GM19238 (cell line): ENCODE results near the gene ARHGAP27.
A peak's percentile ranks its signal among the peaks of the same experiment; 100 is the strongest.

Source experiments
- DNase-seq: peaks from one replicate; pipeline ENCODE4 v3.0.0; 2011; ENCODE audit warnings: low spot score; ENCODE audit not compliant: insufficient read length

ARHGAP27 gene

DNA sequence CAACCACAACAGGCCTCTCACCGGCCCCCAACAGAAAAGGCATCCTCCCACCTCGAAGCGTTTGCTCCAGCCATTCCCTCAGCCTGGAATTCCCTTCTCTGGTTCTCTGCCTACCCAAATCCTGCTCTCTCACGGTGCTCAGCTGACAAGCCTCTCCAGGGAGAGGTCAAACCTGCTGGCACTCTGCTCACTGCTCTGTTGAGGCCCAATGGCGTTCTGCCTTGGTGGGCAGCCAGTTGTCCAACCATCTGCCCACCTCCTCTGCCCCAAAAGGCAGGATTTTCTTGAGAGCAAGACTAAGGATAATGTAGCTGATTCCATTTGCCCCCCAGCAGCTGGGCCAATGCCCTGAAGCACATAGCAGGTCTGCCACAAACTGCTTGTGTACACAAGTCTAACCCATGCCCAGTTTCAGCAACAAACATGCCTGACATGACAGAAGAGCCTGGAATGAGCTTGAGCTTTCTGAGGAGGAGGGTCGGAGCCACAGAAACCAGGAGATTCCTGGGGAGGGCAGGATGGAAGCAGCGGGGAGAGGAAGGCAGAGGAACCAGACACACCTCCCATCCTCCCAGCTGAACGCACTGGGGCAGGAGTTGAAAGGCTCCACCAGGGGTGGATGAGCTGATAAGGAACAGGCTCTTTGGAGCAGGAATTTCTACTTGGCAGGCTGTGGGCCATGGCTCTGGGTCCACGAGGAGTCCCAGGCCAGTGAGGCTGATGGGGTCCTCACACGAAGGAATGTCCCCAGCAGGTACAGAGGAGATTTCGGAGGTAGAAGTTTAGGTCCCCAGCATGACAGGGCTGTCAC lies 23.9 kb downstream of the ARHGAP27 start:
- no peak for DNase-seq

- DNase-seq, result no peak
Measured at GRCh38 chr17:45406107-45406506, 26.6 kb downstream of the ARHGAP27 start.

DNA sequence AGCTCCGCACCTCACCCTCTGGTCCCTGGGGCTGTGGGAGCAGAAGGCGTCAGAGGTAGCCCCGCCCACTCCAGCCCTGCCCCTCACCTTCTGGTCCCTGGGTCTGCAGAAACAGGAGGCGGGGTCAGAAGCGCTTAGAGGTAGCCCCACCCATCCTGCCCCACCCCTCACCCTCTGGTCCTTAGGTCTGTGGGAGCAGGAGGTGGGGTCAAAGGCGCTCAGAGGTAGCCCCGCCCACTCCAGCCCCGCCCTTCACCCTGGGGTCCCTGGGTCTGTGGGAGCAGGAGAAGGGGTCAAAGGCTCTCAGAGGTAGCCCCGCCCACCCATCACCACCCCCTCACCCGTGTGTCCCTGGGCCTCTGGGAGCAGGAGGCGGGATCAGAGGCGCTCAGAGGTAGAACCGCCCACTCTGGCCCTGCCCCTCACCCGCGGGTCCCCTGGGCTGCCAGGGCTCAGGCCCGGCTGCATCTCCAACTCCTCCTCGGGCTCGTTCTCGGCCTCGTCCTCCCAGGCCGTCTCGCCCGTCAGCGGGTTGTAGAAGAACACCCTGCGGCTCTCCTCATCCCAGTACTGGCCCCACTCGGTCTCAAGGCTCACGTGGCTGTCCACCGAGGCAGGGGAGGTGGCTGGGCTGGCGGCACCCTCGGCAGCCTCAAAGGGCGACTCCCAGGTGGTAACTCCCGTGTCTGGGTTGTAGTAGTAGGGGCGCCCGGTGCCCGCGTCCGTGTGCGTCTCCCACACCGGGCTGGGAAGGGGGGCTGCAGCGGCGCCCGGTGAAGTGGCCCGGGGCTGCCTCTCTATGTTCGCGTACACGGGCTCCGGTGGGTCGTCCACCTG lies 27.2 kb downstream of the ARHGAP27 start:
- DNase-seq, result no peak

DNA sequence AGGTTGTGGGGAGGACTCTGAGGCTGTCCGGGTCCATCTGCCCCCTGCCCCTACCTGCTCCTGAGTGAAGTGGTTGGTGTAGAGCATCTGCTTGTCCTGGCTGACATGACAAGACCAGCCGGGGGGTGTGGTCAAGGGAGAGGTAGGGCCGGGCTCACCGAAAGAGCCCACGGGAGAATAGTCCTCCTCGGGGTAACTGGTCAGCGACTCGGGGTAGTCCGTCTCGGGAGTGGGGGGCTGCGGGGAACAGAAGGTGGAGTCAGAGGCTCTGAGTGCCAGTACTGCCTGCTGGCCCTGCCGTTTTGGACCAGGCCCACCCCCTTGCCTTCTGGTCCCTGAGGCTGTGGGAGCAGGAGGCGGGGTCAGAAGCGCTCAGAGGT lies 27.8 kb downstream of the ARHGAP27 start:
- DNase-seq, result no peak

DNA sequence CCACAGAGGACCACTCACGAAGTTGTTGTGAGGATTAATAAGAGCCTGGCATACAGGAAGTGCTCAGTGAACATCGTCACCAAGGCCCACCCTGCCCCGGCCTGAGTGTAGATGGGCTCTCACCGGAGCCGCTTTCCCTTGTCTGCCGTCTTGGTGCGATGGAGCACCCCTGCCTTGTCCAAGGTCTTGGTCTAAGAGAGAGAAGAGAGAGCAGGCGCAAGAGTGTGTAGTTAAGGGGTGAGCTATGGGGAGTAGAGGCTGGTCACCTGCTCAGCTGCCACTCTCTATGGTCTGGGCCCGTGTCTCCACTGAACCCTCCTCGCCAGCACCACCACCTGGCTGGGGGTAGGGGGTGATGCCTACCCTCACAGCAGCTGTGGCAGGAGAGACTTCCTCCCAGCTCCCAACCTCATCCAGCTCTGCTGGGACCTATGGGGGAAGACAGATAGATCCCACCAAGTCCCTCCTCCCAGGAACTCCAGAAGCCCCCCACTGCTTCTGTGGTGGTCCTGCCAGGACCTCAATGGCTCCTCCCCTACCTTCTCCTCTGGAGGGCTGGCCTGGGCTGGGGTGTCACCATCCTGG lies 28.7 kb downstream of the ARHGAP27 start:
- DNase-seq, result no peak

GRCh38 chr17:45402916-45403315 lies 29.8 kb downstream of the ARHGAP27 start:
- DNase-seq, result no peak

- no peak for DNase-seq
Measured at GRCh38 chr17:45398800-45399199, 33.9 kb downstream of the ARHGAP27 start.

- no peak for DNase-seq
Measured at GRCh38 chr17:45397796-45398195, 34.9 kb downstream of the ARHGAP27 start.

GRCh38 chr17:45396496-45397205 lies 36.0 kb downstream of the ARHGAP27 start:
- DNase-seq, result no peak

- DNase-seq, result no peak
Measured at GRCh38 chr17:45395569-45396415, 36.9 kb downstream of the ARHGAP27 start.

DNA sequence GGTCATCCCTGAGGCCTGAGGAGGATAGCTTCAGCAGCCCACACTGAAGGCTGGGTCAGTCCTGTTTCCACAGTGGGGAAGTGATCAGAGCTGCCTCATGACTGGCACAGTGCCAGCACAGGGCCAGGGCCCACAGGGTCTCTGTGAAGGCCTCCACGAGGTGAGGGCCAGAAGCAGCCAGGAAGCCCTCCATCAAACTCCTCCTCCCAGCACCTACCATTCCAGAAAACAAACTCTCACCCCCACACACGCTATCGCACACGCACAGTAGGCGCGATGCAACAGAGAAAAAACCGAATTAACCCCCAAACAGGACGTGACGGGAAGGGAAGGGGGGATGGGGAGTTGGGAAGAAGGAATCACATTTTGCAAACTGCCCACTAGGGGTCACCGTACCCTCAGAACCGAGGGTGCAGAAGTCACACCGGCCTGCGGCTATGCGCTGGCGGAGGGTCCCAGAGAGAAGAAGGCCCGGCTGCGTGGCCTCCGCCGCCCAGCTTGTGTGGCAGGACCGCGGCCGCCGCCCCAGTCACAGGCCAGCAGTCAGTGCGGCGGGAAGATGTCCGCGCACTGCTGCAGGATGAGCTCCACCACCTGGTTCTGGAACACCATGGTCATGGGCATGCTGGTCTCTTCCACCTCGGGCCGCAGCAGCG lies 37.6 kb downstream of the ARHGAP27 start:
- DNase-seq, result peak; percentile 79

DNA sequence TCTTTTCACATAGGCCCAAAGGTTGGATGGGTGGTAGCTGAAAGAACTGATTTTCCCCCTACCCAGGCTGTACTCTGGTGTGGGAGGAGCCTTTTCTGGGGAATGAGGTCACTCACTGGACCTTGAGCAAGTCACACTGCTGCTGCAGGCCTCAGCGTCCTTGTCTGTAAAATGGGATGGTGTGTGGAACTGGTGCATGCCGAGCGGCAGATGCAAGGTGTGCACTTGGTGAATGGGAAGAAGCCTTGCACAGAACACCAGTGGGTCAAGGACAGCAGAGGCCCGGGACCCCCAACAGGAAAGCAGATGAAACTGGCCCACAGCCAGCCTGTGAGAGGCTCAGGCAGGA lies 38.1 kb downstream of the ARHGAP27 start:
- DNase-seq, result no peak

DNA sequence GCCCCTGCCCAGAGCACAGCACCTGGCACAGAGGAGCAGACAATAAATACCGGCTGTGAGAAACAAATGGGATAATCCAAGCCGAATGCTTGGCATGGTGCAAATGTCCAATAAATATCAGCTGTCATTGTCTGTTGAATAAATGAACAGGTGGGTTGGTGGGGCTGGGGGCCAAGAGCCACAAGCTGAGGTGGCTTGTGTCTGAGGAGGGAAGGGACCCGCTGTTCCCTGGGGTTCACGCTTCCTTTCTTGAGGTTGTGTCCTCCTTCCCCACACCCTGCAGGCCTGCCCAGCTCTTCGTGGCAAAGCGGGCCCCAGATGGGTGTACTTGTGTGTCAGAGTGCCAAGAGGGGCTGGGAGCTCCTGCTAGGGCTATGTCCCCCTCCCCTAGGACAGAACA lies 38.6 kb downstream of the ARHGAP27 start:
- DNase-seq, result no peak

GRCh38 chr17:45393411-45393810 lies 39.3 kb downstream of the ARHGAP27 start:
- DNase-seq, result no peak

- DNase-seq, result no peak
Measured at GRCh38 chr17:45391918-45392317, 40.8 kb downstream of the ARHGAP27 start.

GRCh38 chr17:45391291-45391690 lies 41.4 kb downstream of the ARHGAP27 start:
- DNase-seq, result no peak

GRCh38 chr17:45389354-45389753 lies 43.3 kb downstream of the ARHGAP27 start:
- DNase-seq, result no peak

- no peak for DNase-seq
Measured at GRCh38 chr17:45388604-45389325, 43.9 kb downstream of the ARHGAP27 start.

GRCh38 chr17:45387739-45388138 lies 44.9 kb downstream of the ARHGAP27 start:
- no peak for DNase-seq

GRCh38 chr17:45386178-45386577 lies 46.5 kb downstream of the ARHGAP27 start:
- DNase-seq, result no peak
